MM.1S (cell line): ENCODE measurements around the gene NCLN.
"Not testable (repeated sequence)": the region's sequence is repeated elsewhere in the genome, so short reads cannot be mapped to it uniquely, and the experiment has no call there.

Source experiments
- DNase-seq: peaks from one replicate; pipeline ENCODE4 v3.0.0-alpha.2; 2015
- H2AFZ ChIP-seq: fragments of 300-600 bp; sonication (generic); 2 replicates; pipeline ENCODE4 v1.6.0; 2016; ENCODE audit warnings: antibody characterized with exemption, low read length
- H3F3A ChIP-seq: fragments of 300-600 bp; sonication (generic); 2 replicates; pipeline ENCODE4 v1.6.1; 2016; ENCODE audit warnings: mild to moderate bottlenecking, antibody characterized with exemption, low read length, moderate library complexity, mixed read lengths; ENCODE audit not compliant: insufficient read depth
- H3K27ac ChIP-seq: fragments of 300-600 bp; sonication (generic); 2 replicates; pipeline ENCODE4 v1.5.1; 2016; ENCODE audit warnings: mild to moderate bottlenecking, low read length
- H3K27me3 ChIP-seq: fragments of 300-600 bp; sonication (generic); replicated peaks from 2 replicates; pipeline ENCODE4 v1.6.0; 2016; ENCODE audit warnings: low read length; ENCODE audit not compliant: insufficient read depth
- H3K36me3 ChIP-seq: fragments of 300-600 bp; sonication (generic); replicated peaks from 2 replicates; pipeline ENCODE4 v1.6.1; 2016; ENCODE audit warnings: mild to moderate bottlenecking, low read length, mixed read lengths; ENCODE audit not compliant: insufficient read depth
- H3K4me1 ChIP-seq: fragments of 300-600 bp; sonication (generic); 2 replicates; pipeline ENCODE4 v1.6.1; 2016; ENCODE audit warnings: low read length, mixed read lengths
- H3K4me2 ChIP-seq: fragments of 300-600 bp; sonication (generic); 2 replicates; pipeline ENCODE4 v1.6.0; 2016; ENCODE audit warnings: low read depth, low read length
- H3K4me3 ChIP-seq: fragments of 300-600 bp; sonication (generic); 2 replicates; pipeline ENCODE4 v1.5.1; 2016; ENCODE audit warnings: low read length, mixed read lengths
- H3K79me2 ChIP-seq: fragments of 300-600 bp; sonication (generic); 2 replicates; pipeline ENCODE4 v1.6.1; 2016; ENCODE audit warnings: mixed run types, low read length, mixed read lengths
- H3K9ac ChIP-seq: fragments of 300-600 bp; sonication (generic); 2 replicates; pipeline ENCODE4 v1.6.1; 2016; ENCODE audit warnings: low read length, mixed read lengths
- H3K9me2 ChIP-seq: fragments of 300-600 bp; sonication (generic); replicated peaks from 2 replicates; pipeline ENCODE4 v1.6.1; 2016; ENCODE audit warnings: mild to moderate bottlenecking, low read length, mixed read lengths; ENCODE audit not compliant: insufficient read depth
- H3K9me3 ChIP-seq: fragments of 300-600 bp; sonication (generic); replicated peaks from 2 replicates; pipeline ENCODE4 v1.6.1; 2016; ENCODE audit warnings: mild to moderate bottlenecking, low read length, mixed read lengths; ENCODE audit not compliant: insufficient read depth
- H4K20me1 ChIP-seq: fragments of 300-600 bp; sonication (generic); 2 replicates; pipeline ENCODE4 v1.6.1; 2016; ENCODE audit warnings: mild to moderate bottlenecking, low read length, moderate library complexity, mixed read lengths; ENCODE audit not compliant: insufficient read depth
- EZH2 ChIP-seq: fragments of 300-600 bp; sonication (generic); optimal IDR thresholded peaks from 2 replicates; pipeline ENCODE3; 2017; ENCODE audit warnings: low read depth, mild to moderate bottlenecking, antibody characterized with exemption, low read length, mixed read lengths
- EZH2phosphoT487 ChIP-seq: fragments of 300-600 bp; sonication (generic); IDR thresholded peaks from 2 replicates; pipeline ENCODE4 v1.6.1; 2018; ENCODE audit warnings: antibody characterized with exemption, low read length
- TF ChIP-seq, protein P1 (sequence below): fragments of 300-600 bp; sonication (generic); IDR thresholded peaks from 2 replicates; pipeline ENCODE4 v1.5.1; 2016; ENCODE audit warnings: antibody characterized with exemption, low read length, mixed read lengths

Gene NCLN

DNA sequence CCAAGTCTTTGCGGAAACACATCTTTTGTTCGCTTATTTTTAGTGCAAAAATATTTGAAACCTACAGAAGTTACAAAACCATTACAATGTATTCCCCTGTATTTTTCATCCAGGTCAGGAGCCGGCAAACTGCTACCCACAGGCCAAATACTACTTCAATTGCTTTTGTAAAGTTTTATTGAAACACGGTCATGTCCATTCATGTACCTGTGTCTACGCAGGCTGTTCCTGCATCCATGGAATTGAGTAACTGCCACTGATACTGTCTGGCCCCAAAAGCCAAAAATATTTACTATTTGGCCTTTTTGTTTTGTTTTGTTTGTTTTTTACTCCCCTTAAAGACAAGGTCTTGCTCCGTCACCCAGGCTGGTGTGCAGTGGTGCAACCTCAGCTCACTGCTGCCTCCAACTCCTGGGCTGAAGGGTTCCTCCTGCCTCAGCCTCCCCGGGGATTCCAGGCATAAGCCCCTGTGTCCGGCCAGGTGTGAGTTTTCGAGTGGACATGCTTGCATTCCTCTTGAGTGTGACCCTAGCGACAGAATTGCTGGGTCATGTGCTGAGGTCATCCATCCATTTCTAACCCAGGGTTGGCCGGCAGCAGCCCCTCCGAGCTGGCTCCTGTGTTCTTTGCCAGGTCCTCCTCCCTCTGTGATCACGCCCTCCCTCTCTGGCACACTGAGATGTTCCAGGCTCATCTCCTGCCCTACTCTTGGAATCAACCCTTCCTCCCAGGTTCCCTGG, 18.0 kb upstream of the NCLN start:
- no peaks in the 10 kb centered on the region for H3K4me1 ChIP-seq
- no peak overlapping the region for H2AFZ ChIP-seq
- no peak overlapping the region for H3K9ac ChIP-seq
- H3K4me3 ChIP-seq: no peak overlapping the region
- TF ChIP-seq EZH2: no peak
- TF ChIP-seq EZH2phosphoT487: no peak
- H3K4me2 ChIP-seq: no peak overlapping the region
- no peak overlapping the region for H3K27ac ChIP-seq
- no peaks in the 10 kb centered on the region for H3K79me2 ChIP-seq
- peaks cover 73% of the 10 kb centered on the region for H3K27me3 ChIP-seq
- no peaks in the 10 kb centered on the region for H4K20me1 ChIP-seq
- H3K9me3 ChIP-seq: no peaks in the 10 kb centered on the region
- H3K36me3 ChIP-seq: no peaks in the 10 kb centered on the region
- H3K9me2 ChIP-seq: no peaks in the 10 kb centered on the region
- H3F3A ChIP-seq: no peaks in the 10 kb centered on the region
- no peak for DNase-seq

DNA sequence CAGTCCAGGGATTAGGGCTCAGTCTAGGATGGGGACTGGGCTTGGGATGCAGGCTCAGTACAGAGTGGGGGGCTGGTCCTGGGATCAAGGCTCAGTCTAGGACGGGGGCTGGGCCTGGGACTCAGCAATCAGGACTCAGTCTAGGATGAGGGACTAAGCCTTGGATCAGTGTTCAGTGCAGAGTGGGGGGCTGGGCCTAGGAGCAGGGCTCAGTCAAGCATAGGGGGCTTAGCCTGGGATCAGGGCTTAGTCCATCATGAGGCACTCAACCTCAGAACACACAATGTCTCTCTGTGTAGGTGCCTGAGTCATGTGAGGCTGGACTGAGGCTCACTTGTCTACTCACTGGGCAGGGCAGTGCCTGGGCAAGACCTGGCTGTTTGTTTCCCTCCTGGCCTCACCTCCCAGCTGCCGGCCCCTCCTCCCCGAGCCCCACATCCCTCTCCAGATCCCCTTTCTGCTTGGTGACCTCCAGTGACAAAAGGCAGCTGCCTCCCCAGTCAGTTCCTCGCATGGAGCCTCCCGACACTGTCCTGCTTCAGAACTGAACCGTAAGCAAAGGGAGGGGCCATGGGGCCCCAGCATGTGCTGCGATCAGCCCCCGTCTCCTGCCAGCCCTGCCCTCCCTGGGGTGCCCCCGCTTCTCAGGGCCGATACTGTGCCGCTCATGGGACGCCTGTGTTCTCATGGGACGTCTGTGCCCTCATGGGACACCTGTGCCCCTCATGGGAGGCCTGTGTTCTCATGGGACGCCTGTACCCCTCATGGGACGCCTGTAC, 13.6 kb upstream of the NCLN start:
- Histone ChIP-seq H3K4me2 (no peak overlapping the region), H3F3A (no peaks in the 10 kb centered on the region), H3K27me3 (peaks cover 55% of the 10 kb centered on the region), H3K4me3 (no peak overlapping the region), H3K27ac (no peak overlapping the region), H3K9me3 (no peaks in the 10 kb centered on the region), H3K4me1 (no peaks in the 10 kb centered on the region), H3K9me2 (no peaks in the 10 kb centered on the region), H2AFZ (no peak overlapping the region), H4K20me1 (no peaks in the 10 kb centered on the region), H3K79me2 (no peaks in the 10 kb centered on the region), H3K36me3 (no peaks in the 10 kb centered on the region), H3K9ac (no peak overlapping the region)
- no peak for DNase-seq
- no peak for TF ChIP-seq EZH2
- no peak for TF ChIP-seq EZH2phosphoT487
- TF ChIP-seq, protein P1, sequence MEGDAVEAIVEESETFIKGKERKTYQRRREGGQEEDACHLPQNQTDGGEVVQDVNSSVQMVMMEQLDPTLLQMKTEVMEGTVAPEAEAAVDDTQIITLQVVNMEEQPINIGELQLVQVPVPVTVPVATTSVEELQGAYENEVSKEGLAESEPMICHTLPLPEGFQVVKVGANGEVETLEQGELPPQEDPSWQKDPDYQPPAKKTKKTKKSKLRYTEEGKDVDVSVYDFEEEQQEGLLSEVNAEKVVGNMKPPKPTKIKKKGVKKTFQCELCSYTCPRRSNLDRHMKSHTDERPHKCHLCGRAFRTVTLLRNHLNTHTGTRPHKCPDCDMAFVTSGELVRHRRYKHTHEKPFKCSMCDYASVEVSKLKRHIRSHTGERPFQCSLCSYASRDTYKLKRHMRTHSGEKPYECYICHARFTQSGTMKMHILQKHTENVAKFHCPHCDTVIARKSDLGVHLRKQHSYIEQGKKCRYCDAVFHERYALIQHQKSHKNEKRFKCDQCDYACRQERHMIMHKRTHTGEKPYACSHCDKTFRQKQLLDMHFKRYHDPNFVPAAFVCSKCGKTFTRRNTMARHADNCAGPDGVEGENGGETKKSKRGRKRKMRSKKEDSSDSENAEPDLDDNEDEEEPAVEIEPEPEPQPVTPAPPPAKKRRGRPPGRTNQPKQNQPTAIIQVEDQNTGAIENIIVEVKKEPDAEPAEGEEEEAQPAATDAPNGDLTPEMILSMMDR: no peak

- H3F3A ChIP-seq, H3K4me3 ChIP-seq, DNase-seq, H3K4me2 ChIP-seq, H3K9me3 ChIP-seq, H2AFZ ChIP-seq, H3K9me2 ChIP-seq, H3K79me2 ChIP-seq, H4K20me1 ChIP-seq, H3K4me1 ChIP-seq, H3K27ac ChIP-seq, H3K36me3 ChIP-seq, H3K9ac ChIP-seq: not testable (repeated sequence)
- peaks cover 51% of the 10 kb centered on the region for H3K27me3 ChIP-seq
Measured at GRCh38 chr19:3172673-3173000, 13.1 kb upstream of the NCLN start.

- peaks cover 51% of the 10 kb centered on the region for H3K27me3 ChIP-seq
- TF ChIP-seq EZH2phosphoT487 (no peak), EZH2 (no peak)
- TF ChIP-seq, protein P1: no peak
- H3K9me3 ChIP-seq: no peaks in the 10 kb centered on the region
- no peaks in the 10 kb centered on the region for H3K79me2 ChIP-seq
- no peaks in the 10 kb centered on the region for H3K9me2 ChIP-seq
- H4K20me1 ChIP-seq: no peaks in the 10 kb centered on the region
- no peak for DNase-seq
- H3K27ac ChIP-seq: no peak overlapping the region
- no peaks in the 10 kb centered on the region for H3K4me1 ChIP-seq
- no peak overlapping the region for H3K4me2 ChIP-seq
- H3K4me3 ChIP-seq: no peak overlapping the region
- no peak overlapping the region for H3K9ac ChIP-seq
- H3F3A ChIP-seq: no peaks in the 10 kb centered on the region
- H2AFZ ChIP-seq: no peak overlapping the region
- H3K36me3 ChIP-seq: no peaks in the 10 kb centered on the region
Measured at GRCh38 chr19:3175781-3176714, 9.7 kb upstream of the NCLN start.
